ENCODE results near the gene UBXN10.

UBXN10 gene

DNA sequence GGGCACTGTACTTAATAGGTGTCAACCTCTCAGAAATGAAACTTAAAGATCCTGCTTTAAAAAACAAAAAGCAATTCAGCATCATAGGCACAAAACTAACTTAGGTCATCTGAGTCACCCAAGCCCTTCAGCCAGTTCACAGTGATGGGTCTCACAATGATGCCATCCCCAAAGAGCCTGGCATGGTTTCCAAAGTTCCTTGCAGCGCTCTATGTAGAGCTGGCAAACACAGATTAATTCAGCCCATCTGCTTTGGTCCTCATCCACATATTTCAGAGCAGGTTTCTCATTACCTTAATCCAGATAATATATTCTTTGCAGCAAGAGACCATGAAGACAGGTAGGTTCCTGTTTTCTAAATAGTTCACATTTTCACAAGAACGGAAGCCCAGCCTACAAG, 15.1 kb downstream of the UBXN10 start:
- DNase-seq (ENCODE audit: low spot score): no peak
- TF ChIP-seq, protein P1, sequence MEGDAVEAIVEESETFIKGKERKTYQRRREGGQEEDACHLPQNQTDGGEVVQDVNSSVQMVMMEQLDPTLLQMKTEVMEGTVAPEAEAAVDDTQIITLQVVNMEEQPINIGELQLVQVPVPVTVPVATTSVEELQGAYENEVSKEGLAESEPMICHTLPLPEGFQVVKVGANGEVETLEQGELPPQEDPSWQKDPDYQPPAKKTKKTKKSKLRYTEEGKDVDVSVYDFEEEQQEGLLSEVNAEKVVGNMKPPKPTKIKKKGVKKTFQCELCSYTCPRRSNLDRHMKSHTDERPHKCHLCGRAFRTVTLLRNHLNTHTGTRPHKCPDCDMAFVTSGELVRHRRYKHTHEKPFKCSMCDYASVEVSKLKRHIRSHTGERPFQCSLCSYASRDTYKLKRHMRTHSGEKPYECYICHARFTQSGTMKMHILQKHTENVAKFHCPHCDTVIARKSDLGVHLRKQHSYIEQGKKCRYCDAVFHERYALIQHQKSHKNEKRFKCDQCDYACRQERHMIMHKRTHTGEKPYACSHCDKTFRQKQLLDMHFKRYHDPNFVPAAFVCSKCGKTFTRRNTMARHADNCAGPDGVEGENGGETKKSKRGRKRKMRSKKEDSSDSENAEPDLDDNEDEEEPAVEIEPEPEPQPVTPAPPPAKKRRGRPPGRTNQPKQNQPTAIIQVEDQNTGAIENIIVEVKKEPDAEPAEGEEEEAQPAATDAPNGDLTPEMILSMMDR (IDR thresholded peaks at IDR 0.05; ENCODE audit: extremely low read depth, missing control alignments): no peak

DNA sequence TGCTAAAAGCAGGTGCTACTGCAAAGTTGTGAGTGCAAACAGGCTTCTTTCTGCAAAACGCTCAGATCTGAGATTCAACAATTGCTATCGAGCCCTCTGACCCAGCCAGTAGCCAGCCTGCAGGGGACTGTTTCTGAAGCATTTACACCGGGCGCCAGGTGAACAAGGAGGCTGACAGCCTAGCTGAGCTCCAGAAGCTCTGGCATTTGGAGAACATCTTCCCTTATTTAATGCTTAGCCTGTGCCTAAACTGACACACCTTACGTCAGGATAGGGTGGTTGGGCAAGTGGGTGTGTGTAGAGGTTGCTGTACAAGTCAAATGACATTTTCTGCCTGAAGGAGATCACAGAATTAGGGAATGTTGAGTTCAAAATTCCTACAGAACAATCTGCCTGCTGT, 16.3 kb downstream of the UBXN10 start:
- TF ChIP-seq, protein P1 (IDR thresholded peaks at IDR 0.05; ENCODE audit: extremely low read depth, missing control alignments): no peak
- DNase-seq (ENCODE audit: low spot score): no peak

DNA sequence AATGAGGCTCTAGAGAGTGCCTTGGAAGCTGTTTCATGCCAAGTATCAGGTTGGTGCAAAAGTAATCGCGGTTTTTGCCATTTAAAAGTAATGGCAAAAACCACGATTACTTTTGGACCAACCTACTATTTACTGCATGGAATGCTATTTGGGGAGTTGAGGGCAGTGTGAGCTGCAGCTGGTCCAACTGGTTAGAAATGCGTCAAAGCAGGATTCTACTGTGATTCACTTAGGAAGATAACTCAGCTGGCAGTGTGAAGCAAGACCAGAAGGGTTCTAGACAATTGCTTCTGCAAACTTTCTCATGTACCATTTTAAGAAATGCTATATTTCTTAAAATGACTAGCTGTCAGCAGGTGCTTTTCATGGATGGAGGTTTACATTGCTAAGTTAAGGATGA, 21.6 kb downstream of the UBXN10 start:
- TF ChIP-seq, protein P1 (IDR thresholded peaks at IDR 0.05; ENCODE audit: extremely low read depth, missing control alignments): no peak
- no peak for DNase-seq (ENCODE audit: low spot score)

DNA sequence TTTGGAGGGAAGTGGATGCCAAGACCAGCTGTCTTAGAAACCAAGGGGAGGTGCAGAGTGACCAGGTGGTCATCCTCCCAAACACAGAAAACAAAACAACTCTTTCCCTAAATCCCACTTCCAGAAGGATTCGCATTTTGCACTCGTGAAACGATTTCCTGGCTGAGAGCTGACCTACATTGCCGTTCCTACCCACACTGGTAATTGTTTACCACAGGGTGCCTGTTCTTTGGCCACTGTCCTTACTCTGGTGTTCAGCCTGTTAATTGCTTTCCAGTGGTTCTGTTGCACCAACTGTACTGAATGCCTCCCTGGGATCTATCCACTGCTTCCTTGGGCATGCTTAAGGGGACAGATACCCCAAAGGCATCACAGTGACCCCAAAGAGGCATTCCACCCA, 23.6 kb downstream of the UBXN10 start:
- no peak for DNase-seq (ENCODE audit: low spot score)
- TF ChIP-seq, protein P1 (IDR thresholded peaks at IDR 0.05; ENCODE audit: extremely low read depth, missing control alignments): no peak

DNA sequence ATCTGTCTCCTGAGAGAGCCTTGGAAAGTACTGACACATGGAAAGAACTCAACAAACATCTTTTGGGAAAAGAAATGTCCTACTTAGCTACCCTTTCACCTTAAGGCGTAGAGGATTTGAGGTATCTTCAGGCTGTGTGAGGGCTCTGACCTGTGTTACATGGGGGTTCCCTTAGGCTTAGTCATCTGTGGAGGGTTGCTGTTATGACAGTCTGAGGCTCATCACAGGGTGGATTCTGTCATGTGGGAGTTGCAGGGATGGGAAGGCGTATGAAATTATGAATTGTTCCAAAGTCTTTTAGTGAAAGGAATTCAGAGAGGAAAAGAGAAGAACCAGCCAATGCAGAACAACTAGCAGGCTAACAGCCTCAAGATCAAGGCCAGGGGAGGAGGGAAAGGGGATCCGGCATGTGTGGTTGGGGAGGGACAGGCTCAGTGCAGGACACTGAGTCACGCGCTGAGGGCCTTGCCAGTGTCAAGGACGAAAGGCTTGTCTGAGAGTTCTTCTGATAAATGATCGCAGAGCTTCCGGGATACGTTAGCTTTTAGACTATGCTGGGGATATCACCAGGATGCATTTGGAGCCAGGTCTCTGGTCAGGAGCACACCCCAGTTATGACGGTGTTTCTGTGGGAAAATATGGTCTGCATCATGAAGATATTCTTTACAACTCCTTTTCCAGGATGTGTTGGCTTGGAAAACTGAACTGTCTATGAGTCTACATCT, 25.0 kb downstream of the UBXN10 start:
- DNase-seq (ENCODE audit: low spot score): no peak
- TF ChIP-seq, protein P1 (IDR thresholded peaks at IDR 0.05; ENCODE audit: extremely low read depth, missing control alignments): no peak

DNA sequence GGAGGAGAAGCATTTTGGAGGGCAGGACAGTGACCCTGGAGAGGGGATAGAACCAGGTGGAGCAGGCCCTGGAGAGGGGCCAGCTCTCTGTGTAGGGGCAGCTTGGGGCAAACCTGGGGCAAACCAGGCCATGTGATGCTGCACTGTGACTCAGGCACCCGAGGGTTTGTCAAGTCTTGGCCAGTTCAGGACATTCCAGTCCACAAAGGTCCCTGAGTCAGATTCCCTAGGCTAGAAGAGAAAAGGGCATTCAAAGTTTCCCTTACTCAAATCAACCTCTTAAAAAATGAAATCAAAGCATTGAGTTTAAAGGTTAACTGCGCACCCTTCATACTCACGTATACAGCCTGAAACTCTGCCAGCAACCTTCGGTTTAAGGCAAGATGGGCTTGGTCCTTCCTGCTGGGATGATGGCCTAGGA, 25.6 kb downstream of the UBXN10 start:
- no peak for DNase-seq (ENCODE audit: low spot score)
- TF ChIP-seq, protein P1 (IDR thresholded peaks at IDR 0.05; ENCODE audit: extremely low read depth, missing control alignments): no peak

DNA sequence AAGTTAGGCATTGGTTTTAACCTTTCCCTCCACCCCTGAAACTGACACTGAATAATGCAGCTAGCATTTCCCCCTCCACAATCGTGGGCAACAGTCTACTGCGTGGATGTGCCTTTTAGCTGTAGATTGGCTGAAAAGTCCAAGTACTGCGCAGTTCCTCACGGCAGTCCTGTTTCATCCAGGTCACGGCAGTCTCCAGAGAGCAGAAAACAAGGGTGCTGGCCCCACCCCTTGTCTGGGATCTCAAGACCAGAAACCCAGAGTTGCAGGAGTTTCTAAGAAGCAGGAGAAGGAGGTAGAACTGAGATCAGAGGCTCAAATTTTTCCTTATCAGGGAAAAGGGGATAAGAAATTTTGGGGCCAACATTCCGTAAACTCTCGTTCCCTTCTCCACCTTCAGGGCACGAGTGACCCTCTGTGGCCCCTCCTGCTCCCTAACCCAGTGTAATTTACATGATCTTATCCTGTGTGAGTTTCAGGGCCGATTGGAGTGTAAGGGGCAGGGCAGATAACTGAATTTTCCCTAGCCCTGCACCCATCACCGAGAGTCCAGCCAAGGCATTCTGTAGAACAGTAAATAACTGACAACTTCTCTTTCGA, 26.3 kb downstream of the UBXN10 start:
- no peak for DNase-seq (ENCODE audit: low spot score)
- TF ChIP-seq, protein P1 (IDR thresholded peaks at IDR 0.05; ENCODE audit: extremely low read depth, missing control alignments): no peak

Data from GM20000 (cell line).